B cell (primary cell): ENCODE results near the gene TMEM82. TPM values are rescaled to one million over a fixed set of nuclear protein-coding genes. Genes with fewer than 3 reads are reported as not detected.

Experiments
- ATAC-seq: fragments of 200-7000 bp; cut with Tn5 transposase; one replicate; pipeline ENCODE4 v1.10.0; 2021; ENCODE audit warnings: low read depth, mild to moderate bottlenecking, moderate number of reproducible peaks, moderate library complexity
- CTCF ChIA-PET: fragments of 350-600 bp; sonication (Branson Sonifier 250); formaldehyde crosslinking; loops from one replicate; lab custom pipeline; 2021; ENCODE audit warnings: antibody characterized with exemption, inconsistent platforms; lab: Charles Lee
- POLR2A ChIA-PET: fragments of 350-600 bp; sonication (Branson Sonifier 250); formaldehyde crosslinking; loops from one replicate; lab custom pipeline; 2021; ENCODE audit warnings: antibody characterized with exemption; lab: Charles Lee
- DNase-seq: peaks from one replicate; pipeline ENCODE4 v3.0.0; 2013
- H2AFZ ChIP-seq: 2 replicates; pipeline ENCODE4 v1.6.1; 2012; ENCODE audit warnings: mild to moderate bottlenecking, low read depth, low read length; ENCODE audit not compliant: insufficient read depth, poor library complexity, severe bottlenecking
- H3K27ac ChIP-seq, 2 donors: 1 replicate in 1 of 2; 2 replicates in 1 of 2; pipeline ENCODE4 v1.5.1; 2012 to 2013; ENCODE audit warnings: low read length in 2 of 2, mild to moderate bottlenecking in 2 of 2, moderate library complexity in 1 of 2
- H3K27me3 ChIP-seq, 4 experiments: fragments of 200-600 bp in 1 of 4; sonication (generic) in 1 of 4; replicated peaks in 1 of 4; 1 replicate in 2 of 4; 2 replicates in 2 of 4; pipeline versions ENCODE4 v1.6.1 to v1.7.0; 2013 to 2016; ENCODE audit warnings: low read length in 3 of 4, mild to moderate bottlenecking in 2 of 4, mixed read lengths in 1 of 4, moderate library complexity in 1 of 4; ENCODE audit not compliant: insufficient read depth in 4 of 4, control insufficient read depth in 3 of 4; ENCODE audit errors: control extremely low read depth in 1 of 4
- H3K36me3 ChIP-seq, 2 experiments: replicated peaks in 1 of 2; 1 replicate in 1 of 2; 2 replicates in 1 of 2; pipeline versions ENCODE4 v1.6.1 to v1.7.1; 2013; ENCODE audit warnings: low read length in 1 of 2; ENCODE audit not compliant: insufficient read depth in 2 of 2, control insufficient read depth in 1 of 2; ENCODE audit errors: control extremely low read depth in 1 of 2, extremely low read depth in 1 of 2
- H3K4me1 ChIP-seq, 2 donors: fragments of 200-600 bp in 1 of 2; sonication (generic) in 1 of 2; 1 replicate in 1 of 2; 2 replicates in 1 of 2; pipeline versions ENCODE4 v1.5.1 to v1.6.1; 2013 to 2017; ENCODE audit warnings: low read length in 2 of 2; ENCODE audit not compliant: control insufficient read depth in 2 of 2, insufficient read depth in 2 of 2
- H3K4me2 ChIP-seq: replicated peaks from 2 replicates; pipeline ENCODE3; 2012; ENCODE audit warnings: mild to moderate bottlenecking, low read depth, low read length; ENCODE audit not compliant: poor library complexity, severe bottlenecking
- H3K4me3 ChIP-seq, 5 experiments: fragments of 200-600 bp in 1 of 5; sonication (generic) in 1 of 5; 1 replicate in 3 of 5; 2 replicates in 2 of 5; pipeline versions ENCODE4 v1.5.1 to v1.7.0; 2011 to 2016; ENCODE audit warnings: low read length in 4 of 5, mild to moderate bottlenecking in 4 of 5, low read depth in 2 of 5, control low read depth in 1 of 5, moderate library complexity in 1 of 5; ENCODE audit not compliant: insufficient read depth in 1 of 5; ENCODE audit errors: control extremely low read depth in 1 of 5, extremely low read depth in 1 of 5
- H3K79me2 ChIP-seq: fragments of 200-600 bp; sonication (generic); one replicate; pipeline ENCODE4 v1.6.0; 2016; ENCODE audit warnings: low read length; ENCODE audit not compliant: control insufficient read depth, insufficient read depth
- H3K9ac ChIP-seq: fragments of 200-600 bp; sonication (generic); 2 replicates; pipeline ENCODE4 v1.6.1; 2017; ENCODE audit warnings: mild to moderate bottlenecking, low read length, moderate library complexity
- H3K9me3 ChIP-seq, 3 donors: one replicate each; pipeline versions ENCODE4 v1.6.1 to v1.7.1; 2013; ENCODE audit warnings: low read length in 2 of 3; ENCODE audit not compliant: control insufficient read depth in 2 of 3, insufficient read depth in 1 of 3; ENCODE audit errors: control extremely low read depth in 1 of 3
- H4K20me1 ChIP-seq: 2 replicates; pipeline ENCODE4 v1.6.0; 2012; ENCODE audit warnings: mild to moderate bottlenecking, low read length; ENCODE audit not compliant: insufficient read depth, control insufficient read depth, poor library complexity, severe bottlenecking
- H3K27ac Mint-ChIP-seq: one replicate; pipeline ENCODE4 v1.8.0; 2021; ENCODE audit warnings: mixed read lengths
- H3K27me3 Mint-ChIP-seq: one replicate; pipeline ENCODE4 v1.8.0; 2021; ENCODE audit warnings: mixed read lengths
- H3K4me1 Mint-ChIP-seq: one replicate; pipeline ENCODE4 v1.8.0; 2021; ENCODE audit warnings: mixed read lengths
- H3K4me3 Mint-ChIP-seq: one replicate; pipeline ENCODE4 v1.8.0; 2021; ENCODE audit warnings: mixed read lengths
- H3K9me3 Mint-ChIP-seq: one replicate; pipeline ENCODE4 v1.8.0; 2022; ENCODE audit warnings: mixed read lengths; ENCODE audit not compliant: insufficient read depth
- EZH2 ChIP-seq: IDR thresholded peaks from 2 replicates; pipeline ENCODE4 v1.6.1; 2012; ENCODE audit warnings: borderline replicate concordance, low read depth, mild to moderate bottlenecking, moderate library complexity, low read length; ENCODE audit not compliant: insufficient read depth, poor library complexity, severe bottlenecking
- WGBS: methylation state at CpG from one replicate; pipeline ENCODE4 v1.1.5; 2013; ENCODE audit warnings: missing lambda C conversion rate; ENCODE audit not compliant: insufficient coverage; 5-methylcytosine and 5-hydroxymethylcytosine counted together
- intact Hi-C: fragments of 100-400 bp; cut with micrococcal nuclease; formaldehyde crosslinking; loops from one replicate; pipeline ENCODE4 v1.10.0; 2022
- polyA plus RNA-seq: library from polyadenylated mRNA; depleted of rRNA; stranded (reverse); fragments of >200 nt; gene quantifications from 2 replicates; pipeline ENCODE4 v1.2.3, GENCODE V29; 2012
- total RNA-seq, 2 donors: library from RNA; stranded (reverse); fragments of 120-200 nt in 1 of 2; gene quantifications; 1 replicate in 1 of 2; 2 replicates in 1 of 2; pipeline versions ENCODE4 v1.2.3 to v1.2.4, GENCODE V29; 2013 to 2022
- TF ChIP-seq, protein P1 (sequence below): fragments of 200-600 bp; IDR thresholded peaks from one replicate; pipeline ENCODE4 v1.8.0; 2022; ENCODE audit warnings: antibody characterized with exemption, mild to moderate bottlenecking

The TMEM82 gene
- total and polyA plus RNA-seq, 2 donors (not counting 1 experiment from before 2014, with no cell fraction given) = not detected

GRCh38 chr1:15744122-15744679, 1.9 kb downstream of the TMEM82 start:
- H3K9me3 Mint-ChIP-seq = no peaks in the 10 kb centered on the region
- Histone ChIP-seq H3K4me2 (no peak overlapping the region), H4K20me1 (no peaks in the 10 kb centered on the region), H3K9ac (no peak overlapping the region), H3K36me3 (no peaks in the 10 kb centered on the region), H3K79me2 (no peaks in the 10 kb centered on the region), H2AFZ (no peak overlapping the region), H3K4me3 (no peak overlapping the region), H3K4me1 (peaks cover 0 to 7% of the 10 kb centered on the region in 2 donors), H3K9me3 (no peaks in the 10 kb centered on the region), H3K27ac (no peak overlapping the region), H3K27me3 (no peaks in the 10 kb centered on the region)
- no peak overlapping the region for H3K27ac Mint-ChIP-seq
- no peak overlapping the region for H3K4me3 Mint-ChIP-seq
- intact Hi-C loops = loop anchor here (5.0 kb wide), 2 partner anchors 77 to 422 kb away; no protein-coding TSS in a partner anchor
- ATAC-seq = no peak
- peaks cover 6% of the 10 kb centered on the region for H3K4me1 Mint-ChIP-seq
- POLR2A ChIA-PET = no interaction called here
- WGBS = 90% methylated on average over 30 of the region's 30 CpGs
- no peak for TF ChIP-seq EZH2
- TF ChIP-seq, protein P1, sequence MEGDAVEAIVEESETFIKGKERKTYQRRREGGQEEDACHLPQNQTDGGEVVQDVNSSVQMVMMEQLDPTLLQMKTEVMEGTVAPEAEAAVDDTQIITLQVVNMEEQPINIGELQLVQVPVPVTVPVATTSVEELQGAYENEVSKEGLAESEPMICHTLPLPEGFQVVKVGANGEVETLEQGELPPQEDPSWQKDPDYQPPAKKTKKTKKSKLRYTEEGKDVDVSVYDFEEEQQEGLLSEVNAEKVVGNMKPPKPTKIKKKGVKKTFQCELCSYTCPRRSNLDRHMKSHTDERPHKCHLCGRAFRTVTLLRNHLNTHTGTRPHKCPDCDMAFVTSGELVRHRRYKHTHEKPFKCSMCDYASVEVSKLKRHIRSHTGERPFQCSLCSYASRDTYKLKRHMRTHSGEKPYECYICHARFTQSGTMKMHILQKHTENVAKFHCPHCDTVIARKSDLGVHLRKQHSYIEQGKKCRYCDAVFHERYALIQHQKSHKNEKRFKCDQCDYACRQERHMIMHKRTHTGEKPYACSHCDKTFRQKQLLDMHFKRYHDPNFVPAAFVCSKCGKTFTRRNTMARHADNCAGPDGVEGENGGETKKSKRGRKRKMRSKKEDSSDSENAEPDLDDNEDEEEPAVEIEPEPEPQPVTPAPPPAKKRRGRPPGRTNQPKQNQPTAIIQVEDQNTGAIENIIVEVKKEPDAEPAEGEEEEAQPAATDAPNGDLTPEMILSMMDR = no peak
- CTCF ChIA-PET = interaction anchor here (0.6 kb wide), 1 partner anchor 162 kb away, joined by 3 read pairs; no protein-coding TSS in a partner anchor
- DNase-seq = no peak
- no peaks in the 10 kb centered on the region for H3K27me3 Mint-ChIP-seq

- ChIA-PET CTCF (no interaction called here), POLR2A (no interaction called here)
- H3K27ac Mint-ChIP-seq = no peak overlapping the region
- H3K27me3 Mint-ChIP-seq = no peaks in the 10 kb centered on the region
- Histone ChIP-seq H3K27ac (no peak overlapping the region), H3K36me3 (no peaks in the 10 kb centered on the region), H3K4me1 (no peaks in the 10 kb centered on the region), H2AFZ (no peak overlapping the region), H4K20me1 (no peaks in the 10 kb centered on the region), H3K4me3 (no peak overlapping the region), H3K27me3 (no peaks in the 10 kb centered on the region), H3K9ac (no peak overlapping the region), H3K4me2 (no peak overlapping the region), H3K79me2 (no peaks in the 10 kb centered on the region), H3K9me3 (no peaks in the 10 kb centered on the region)
- intact Hi-C loops = no loop called here
- no peaks in the 10 kb centered on the region for H3K4me1 Mint-ChIP-seq
- no peak for TF ChIP-seq EZH2
- TF ChIP-seq, protein P1 = no peak
- H3K9me3 Mint-ChIP-seq = no peaks in the 10 kb centered on the region
- WGBS = 81% methylated on average over 6 of the region's 8 CpGs
- DNase-seq (no peak), ATAC-seq (no peak)
- H3K4me3 Mint-ChIP-seq = no peak overlapping the region
Observed at GRCh38 chr1:15747378-15747777, 5.1 kb downstream of the TMEM82 start.
